Glomerular endothelial cell (primary cell): ENCODE measurements around the gene MAGT1. TPM values are rescaled to one million over a fixed set of nuclear protein-coding genes. Genes with fewer than 3 reads are reported as not detected.
"Not testable (repeated sequence)": the region's sequence is repeated elsewhere in the genome, so short reads cannot be mapped to it uniquely, and the experiment has no call there.

Source experiments
- DNase-seq: peaks from one replicate; pipeline ENCODE4 v3.0.0-alpha.2; 2011; ENCODE audit warnings: low read depth, low spot score; ENCODE audit errors: extremely low read depth
- total RNA-seq: library from RNA; depleted of rRNA; stranded (reverse); fragments of >200 nt; gene quantifications from 2 replicates; pipeline ENCODE4 v1.2.3, GENCODE V29; 2015

The MAGT1 gene
- total RNA-seq, 1 donor from 2014 or later: 73.9 TPM

DNA sequence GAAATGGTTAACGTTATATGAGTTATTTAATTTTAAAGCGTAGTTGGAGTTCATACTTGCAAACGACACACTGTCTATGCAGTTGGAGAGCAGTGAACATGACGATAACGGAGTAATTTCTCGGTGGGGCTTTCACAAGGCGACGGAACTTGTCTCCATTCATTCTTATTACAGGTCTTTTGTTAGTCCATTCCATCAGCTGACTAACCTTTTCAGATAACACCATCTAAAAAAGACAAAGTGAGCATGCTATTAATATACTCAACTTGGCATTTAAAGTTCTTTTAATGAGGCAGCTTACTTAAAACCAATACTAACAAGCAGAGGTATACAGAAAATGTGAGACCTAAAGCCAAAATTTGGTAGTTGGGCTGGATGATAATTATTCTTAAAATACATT lies 19.9 kb downstream of the MAGT1 start:
- no peak for DNase-seq

DNA sequence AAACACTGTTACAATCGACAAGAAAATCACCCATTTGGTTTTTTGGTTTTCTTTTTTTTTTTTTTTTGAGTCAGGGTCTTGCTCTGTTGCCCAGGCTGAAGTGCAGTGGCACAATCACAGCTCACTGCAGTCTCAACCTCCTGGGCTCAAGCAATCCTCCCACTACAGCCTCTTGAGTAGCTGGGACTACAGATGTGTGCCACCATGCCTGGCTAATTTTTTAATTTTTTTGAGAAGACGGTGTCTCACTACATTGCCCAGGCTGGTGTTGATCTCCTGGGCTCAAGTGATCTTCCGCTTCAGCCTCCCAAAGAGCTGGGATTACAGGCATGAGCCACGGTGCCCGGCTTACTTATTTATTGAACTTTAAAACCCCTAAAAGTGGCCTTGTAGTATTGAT lies 63.7 kb downstream of the MAGT1 start:
- DNase-seq: not testable (repeated sequence)

DNA sequence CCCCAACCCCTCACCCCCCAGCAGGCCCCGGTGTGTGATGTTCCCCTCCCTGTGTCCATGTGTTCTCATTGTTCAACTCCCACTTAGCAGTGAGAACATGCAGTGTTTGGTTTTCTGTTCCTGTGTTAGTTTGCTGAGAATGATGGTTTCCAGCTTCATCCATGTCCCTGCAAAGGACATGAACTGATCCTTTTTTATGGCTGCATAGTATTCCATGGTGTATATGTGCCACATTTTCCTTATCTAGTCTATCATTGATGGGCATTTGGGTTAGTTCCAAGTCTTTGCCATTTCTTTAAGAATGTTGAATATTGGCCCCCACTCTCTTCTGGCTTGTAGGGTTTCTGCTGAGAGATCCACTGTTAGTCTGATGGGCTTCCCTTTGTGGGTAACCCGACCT lies 73.2 kb downstream of the MAGT1 start:
- not testable (repeated sequence) for DNase-seq

DNA sequence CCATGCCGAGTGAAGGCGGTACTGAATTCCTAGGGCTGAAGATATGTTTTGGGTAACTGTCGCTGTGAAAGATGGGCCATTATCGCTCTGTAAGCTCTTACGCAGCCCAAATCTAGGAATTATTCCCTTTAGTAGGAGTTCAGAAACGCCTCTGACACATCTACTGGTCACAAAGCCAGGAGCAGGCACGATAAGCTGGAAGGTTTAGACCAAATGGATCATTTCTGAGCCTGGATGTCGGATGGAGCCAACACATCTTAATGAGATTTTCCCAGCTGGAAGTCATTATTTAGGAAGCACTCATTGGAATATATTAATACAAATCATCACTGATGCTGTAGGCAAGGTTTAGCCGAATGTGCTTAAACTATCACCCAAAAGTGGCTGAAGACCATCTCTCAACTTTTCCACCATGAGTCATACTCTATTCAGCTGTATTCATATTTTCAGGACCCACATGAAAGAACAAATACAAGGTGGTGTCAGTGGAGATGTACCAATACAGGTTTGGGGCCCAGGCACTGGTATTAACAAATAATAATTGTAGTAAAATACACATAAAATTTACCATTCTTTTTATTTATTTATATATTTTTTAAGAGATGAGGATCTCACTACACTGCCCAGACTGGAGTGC lies 75.0 kb downstream of the MAGT1 start:
- no peak for DNase-seq

DNA sequence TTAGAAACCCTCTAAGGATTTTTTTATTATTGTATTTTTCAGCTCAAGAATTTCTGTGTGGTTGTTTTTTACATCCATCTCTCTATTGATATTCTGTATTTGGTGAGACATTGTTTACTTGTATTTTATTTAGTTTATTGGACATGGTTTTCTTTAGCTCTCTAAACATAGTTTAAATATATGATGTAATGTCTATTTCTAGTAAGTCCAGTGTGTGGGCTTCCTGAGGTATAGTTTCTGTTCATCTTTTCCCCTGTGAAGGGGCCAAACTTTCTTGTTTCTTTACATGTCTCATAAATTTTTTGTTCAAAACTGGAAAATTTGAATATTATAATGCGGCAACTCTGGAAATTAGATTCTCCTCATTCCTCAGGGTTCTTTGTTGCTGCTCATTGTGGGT lies 81.0 kb downstream of the MAGT1 start:
- no peak for DNase-seq

DNA sequence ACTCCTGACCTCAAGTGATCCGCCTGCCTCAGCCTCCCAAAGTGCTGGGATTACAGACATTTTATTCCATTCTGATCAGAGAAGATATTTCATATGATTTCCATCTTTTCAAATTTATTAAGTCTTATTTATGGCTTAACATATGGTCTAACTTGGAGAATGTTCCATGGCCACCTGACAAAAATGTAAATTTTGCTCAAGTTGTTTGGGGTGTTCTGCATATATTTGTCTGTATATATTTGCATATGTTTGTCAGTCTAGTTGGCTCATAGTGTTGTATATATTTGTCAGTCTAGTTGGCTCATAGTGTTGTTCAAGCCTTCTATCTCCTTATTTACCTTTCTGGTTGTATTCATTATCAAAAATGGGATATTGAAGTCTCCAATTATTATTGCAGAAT lies 93.0 kb downstream of the MAGT1 start:
- DNase-seq: no peak

DNA sequence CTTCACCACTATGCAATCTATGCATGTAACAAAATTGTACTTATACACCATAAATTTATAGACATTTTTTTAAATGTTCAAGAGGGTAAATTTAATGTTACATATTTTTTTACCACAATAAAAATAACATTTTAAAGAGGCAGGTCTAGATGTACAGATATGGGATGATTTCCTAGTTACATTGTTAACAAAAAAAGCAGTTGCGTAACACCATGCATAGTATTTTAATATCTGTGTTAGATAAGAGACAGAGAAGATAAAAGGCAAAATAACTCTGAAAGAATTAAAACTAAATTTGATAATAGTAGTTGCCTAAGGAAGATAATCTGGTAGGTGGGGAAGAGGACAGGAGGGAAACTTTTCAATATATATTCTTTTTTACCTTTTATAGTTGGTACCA lies 100.1 kb downstream of the MAGT1 start:
- no peak for DNase-seq

DNA sequence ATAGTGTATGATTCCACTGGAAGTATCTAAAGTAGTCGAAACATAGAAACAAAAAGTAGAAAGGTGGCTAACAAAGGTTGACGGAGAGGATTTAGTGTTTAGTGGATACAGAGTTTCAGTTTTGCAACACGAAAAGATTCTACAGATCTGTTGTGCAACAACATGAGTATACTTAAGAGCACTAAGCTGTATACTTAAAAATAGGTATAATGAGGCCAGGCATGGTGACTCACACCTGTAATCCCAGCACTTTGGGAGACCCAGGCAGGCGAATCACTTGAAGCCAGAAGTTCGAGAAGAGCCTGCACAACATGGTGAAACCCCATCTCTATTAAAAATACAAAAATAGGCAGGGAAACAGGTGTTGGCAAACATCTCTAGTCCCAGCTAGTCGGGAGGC lies 101.3 kb downstream of the MAGT1 start:
- DNase-seq: no peak

DNA sequence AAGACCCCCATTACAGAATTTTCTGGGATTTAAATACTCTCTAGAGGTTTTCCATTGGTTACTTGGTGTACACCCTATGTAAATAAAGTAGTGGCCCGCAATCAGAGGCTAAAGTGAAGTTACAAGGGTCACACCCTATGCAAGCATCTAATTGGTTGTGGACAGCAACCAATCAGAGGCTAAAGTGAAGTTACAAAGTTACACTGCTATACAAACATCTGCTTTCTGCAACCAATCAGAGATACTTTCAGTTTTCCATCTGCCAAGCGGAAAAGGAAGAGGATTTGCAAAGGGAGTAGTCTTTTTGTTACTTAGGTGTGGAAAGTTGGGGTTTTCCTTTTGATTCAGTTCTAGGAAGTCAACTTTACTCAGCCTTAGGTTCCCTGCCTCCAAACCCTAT lies 107.2 kb downstream of the MAGT1 start:
- DNase-seq: no peak

DNA sequence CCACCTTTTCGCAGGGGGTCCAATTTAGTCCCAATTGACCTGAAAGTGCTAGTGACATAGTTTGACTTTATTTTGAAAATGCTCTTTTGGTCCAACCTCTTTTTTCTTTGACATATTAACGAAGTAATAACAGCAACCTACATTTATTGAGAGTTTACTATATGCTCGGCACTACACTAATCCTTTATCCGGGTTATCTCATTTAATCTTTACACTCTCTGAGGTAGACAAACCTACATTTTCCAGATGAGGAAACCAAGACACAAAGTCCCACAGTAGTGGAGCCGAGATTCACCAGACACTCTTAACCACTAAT lies 108.9 kb downstream of the MAGT1 start:
- no peak for DNase-seq

DNA sequence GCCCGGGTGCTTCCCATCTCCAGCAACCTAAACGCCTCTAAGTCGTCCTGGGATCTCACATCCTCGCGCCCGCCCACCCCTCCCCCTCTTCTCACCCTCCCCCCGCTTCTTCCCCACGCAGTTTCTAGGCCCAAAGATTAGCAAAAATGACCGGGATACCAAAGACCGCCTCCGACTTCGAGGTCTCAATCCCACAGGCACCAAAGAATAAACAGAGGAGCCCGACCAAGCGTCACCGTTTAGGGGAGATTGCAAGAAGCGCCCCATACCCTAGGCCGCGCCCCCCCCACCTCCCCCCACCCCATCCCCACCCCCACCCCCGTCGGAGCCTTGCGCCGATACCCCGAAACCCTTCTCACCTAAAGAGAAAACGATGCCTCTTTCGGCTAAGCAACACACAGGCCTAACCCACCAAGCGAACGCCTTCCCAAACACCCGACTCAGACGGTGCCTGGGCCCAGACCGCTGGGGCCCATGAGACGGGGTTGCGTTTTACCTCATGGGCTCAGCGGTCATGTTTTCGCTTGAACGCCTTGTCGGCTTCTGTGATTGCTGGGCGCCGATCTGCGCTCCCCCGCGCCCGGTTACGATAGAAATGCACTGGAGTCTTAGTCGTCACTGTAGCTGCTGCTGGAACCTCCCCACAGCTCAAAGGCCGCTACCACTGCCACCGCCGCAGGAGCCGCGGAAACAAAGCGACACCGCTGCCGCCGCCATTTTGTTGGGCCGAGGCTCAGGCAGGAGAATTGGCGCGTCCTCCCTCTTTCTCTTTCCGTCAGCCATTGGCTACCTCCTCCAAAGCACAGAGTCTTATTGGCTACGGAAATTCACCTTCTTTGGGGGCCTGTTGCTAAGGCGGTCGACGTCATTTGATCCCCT lies 109.5 kb downstream of the MAGT1 start, which contains the start of gene ATRX:
TSS of gene ATRX (minus strand) at position 731 of the 879 bp plus-strand sequence. CDS start at position 516, 215 bp downstream.
- DNase-seq: peak; percentile 41

DNA sequence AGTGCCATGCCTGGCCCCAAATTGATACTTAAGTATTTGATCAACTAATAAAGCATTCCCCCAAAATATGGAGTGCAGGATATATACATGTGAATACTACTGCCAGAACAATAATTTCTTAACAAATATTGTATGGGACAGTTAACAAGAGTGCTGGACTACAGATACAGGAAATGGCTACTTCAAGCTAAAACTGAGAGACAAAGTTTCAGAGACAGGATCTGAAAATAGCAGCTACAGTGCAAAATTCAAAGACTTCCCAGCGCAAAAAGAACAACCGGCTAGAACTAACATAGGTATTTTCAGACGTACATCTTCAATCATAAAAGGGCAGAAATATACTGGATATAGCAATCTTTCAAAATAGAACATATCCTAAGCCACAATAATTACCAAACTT lies 115.5 kb downstream of the MAGT1 start:
- DNase-seq: no peak

DNA sequence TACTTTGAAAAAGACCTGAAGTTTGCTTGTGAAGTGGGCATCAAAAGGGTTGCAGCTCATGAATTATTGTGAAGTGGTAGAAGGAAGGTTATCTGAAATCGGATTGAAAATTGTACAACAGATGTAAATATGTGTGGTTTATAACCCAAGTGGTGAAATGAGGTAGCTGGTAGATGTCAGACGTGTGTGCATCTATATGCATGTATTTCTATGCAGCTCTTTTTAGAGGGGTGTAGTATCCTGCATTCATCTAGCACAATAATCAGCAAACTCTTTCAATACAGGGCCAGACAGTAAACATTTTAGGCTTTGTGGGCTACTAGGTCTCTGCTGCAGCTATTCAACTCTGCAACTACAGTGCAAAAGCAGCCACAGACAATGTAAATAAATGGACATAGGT lies 118.6 kb downstream of the MAGT1 start:
- no peak for DNase-seq

Other genes with a start within 250 kb of the MAGT1 start
- 47.9 and 70.9 TPM in 2 replicates for gene ATRX, start 109.2 kb downstream of the MAGT1 start, total RNA-seq
- gene COX7B, start 4.0 kb upstream of the MAGT1 start, total RNA-seq: 345 and 348 TPM in 2 replicates
- gene ATP7A, start 15.3 kb upstream of the MAGT1 start, total RNA-seq: 7.1 and 7.9 TPM in 2 replicates
- 1.1 TPM in 1 of 2 replicates, not detected in the other for gene PGAM4, start 74.2 kb upstream of the MAGT1 start, total RNA-seq
- gene PGK1, start 208.8 kb upstream of the MAGT1 start, total RNA-seq: 295 and 310 TPM in 2 replicates
- gene TAF9B, start 244.2 kb upstream of the MAGT1 start, total RNA-seq: 11.8 and 18.6 TPM in 2 replicates